GM12891 (cell line): Measurements from ENCODE around the gene PPM1H.

Source experiments
- DNase-seq: peaks from one replicate; pipeline ENCODE4 v3.0.0; 2011; ENCODE audit warnings: low spot score; ENCODE audit not compliant: insufficient read length
- FAIRE-seq: peaks from 2 replicates; lab custom pipeline; 2011; peaks lifted over from hg19 to GRCh38; lab: Jason Lieb, UNC
- PAX5 ChIP-seq: IDR thresholded peaks from 2 replicates; pipeline ENCODE4 v1.6.1; 2011; ENCODE audit warnings: low read length, moderate library complexity, mild to moderate bottlenecking; ENCODE audit not compliant: insufficient read depth, severe bottlenecking
- POLR2A ChIP-seq: IDR thresholded peaks from 2 replicates; pipeline ENCODE4 v1.6.1; 2011; ENCODE audit warnings: low read depth, low read length, control low read depth
- POLR2AphosphoS5 ChIP-seq: IDR thresholded peaks from 2 replicates; pipeline ENCODE4 v1.6.1; 2011; ENCODE audit warnings: low read depth, low read length, control low read depth
- POU2F2 ChIP-seq: IDR thresholded peaks from 2 replicates; pipeline ENCODE4 v1.6.1; 2011; ENCODE audit warnings: low read depth, mild to moderate bottlenecking, control low read depth, low read length, moderate library complexity
- SPI1 ChIP-seq: IDR thresholded peaks from 2 replicates; pipeline ENCODE4 v1.6.1; 2011; ENCODE audit warnings: low read depth, low read length, control low read depth
- TAF1 ChIP-seq: IDR thresholded peaks from 2 replicates; pipeline ENCODE4 v1.6.1; 2011; ENCODE audit warnings: low read depth, low read length, control low read depth

The PPM1H gene

DNA sequence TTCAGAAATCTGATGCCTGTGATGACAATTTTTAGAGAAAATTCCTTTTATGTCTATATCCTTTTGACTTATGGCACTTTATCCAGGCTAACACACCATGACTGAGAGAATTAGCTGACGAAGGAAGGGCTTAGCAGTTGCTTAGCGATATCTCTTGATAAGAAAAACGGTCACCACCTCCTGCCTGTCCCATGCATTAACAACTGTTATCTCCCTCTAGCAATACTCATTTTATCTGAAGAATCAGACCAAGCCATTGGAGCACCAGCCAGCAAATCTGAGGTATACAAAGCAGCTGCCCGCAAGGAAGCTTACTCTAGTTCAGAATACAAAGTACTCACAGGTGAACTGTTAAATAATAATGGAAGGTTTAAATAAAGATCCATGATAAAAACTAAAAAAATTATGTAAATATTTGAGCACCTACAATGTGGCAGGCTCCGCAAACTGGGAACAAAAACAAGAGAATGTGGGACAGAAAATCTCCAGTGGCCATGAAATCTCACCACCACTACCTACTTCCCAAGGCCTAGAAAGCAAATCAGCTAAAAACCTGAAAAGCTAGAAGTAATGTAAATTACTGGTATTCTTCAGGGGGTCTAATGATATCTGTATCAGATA, 24.3 kb downstream of the PPM1H start:
- no peak for FAIRE-seq
- DNase-seq, result no peak

DNA sequence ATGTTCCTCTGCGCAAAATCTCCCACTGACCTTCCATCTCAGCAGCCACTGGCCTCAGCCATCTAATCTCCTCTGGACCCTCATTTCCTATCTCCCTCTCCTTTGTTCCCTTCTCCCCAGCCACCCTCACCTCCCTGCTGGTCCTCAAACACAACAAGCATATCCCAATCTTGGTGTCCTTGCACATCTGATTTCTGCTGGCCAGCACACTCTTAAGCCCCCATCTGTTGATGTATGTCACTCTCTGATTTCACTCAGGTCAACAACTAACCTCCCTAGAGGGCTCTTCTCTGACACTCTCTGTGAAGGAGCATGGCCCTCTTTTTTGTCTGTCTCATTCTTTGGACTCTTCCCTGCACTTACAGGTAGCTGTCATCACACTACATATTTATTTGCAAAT, 25.6 kb downstream of the PPM1H start:
- FAIRE-seq (no peak), DNase-seq (no peak)
- TF ChIP-seq PAX5 (no peak), SPI1 (no peak), POLR2AphosphoS5 (no peak), POU2F2 (no peak), POLR2A (no peak), TAF1 (no peak)

More for the DNA sequence above, 24.3 kb downstream of the PPM1H start:
- TF ChIP-seq SPI1, result no peak
- no peak for TF ChIP-seq TAF1
- no peak for TF ChIP-seq POU2F2
- TF ChIP-seq PAX5, result no peak
- TF ChIP-seq POLR2A, result no peak
- TF ChIP-seq POLR2AphosphoS5, result no peak

DNA sequence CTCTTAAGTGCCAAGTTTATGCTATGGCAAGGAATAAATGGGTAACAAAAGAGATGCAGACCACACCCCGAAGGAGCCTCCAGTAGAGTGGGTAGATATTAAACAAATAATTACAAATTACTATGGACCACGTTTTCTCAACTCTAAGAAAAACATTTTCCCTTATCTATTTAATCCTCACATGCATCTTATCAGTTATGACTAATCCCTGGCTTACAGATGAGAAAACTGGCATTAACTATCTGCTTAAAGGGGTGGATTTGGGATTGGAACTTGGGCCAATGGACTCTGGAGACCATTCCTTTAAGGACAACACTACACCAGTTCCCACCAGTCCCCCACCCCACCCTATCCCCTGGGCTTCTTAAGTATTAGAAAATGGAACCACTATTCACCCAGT, 26.3 kb downstream of the PPM1H start:
- TF ChIP-seq SPI1, result no peak
- TF ChIP-seq POU2F2, result no peak
- TF ChIP-seq POLR2A, result no peak
- no peak for TF ChIP-seq TAF1
- TF ChIP-seq PAX5, result no peak
- no peak for TF ChIP-seq POLR2AphosphoS5
- no peak for FAIRE-seq
- DNase-seq, result no peak

DNA sequence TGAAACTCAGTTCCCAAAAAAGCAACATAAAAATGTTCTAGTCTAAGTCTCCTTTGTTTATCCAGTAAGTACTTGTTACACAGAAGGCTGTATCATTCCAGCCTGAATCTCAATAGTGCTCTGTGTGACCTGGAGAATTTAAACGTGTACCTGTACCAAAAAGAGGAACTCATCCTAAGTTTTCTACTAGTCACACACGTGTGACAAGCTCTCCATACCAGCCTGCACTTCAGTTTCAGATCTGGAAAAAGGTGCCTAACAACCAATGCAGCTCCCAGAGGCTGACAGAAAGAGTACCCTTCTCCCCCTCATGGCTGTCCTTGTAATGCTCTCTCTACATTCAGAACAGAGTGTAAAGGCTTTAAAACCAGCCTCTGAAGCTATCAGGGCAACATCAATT, 27.4 kb downstream of the PPM1H start:
- TF ChIP-seq SPI1 (peak; percentile 27; the same call in 1 of the 2 replicates), POLR2A (no peak), TAF1 (no peak)
- FAIRE-seq (no peak), DNase-seq (no peak)

DNA sequence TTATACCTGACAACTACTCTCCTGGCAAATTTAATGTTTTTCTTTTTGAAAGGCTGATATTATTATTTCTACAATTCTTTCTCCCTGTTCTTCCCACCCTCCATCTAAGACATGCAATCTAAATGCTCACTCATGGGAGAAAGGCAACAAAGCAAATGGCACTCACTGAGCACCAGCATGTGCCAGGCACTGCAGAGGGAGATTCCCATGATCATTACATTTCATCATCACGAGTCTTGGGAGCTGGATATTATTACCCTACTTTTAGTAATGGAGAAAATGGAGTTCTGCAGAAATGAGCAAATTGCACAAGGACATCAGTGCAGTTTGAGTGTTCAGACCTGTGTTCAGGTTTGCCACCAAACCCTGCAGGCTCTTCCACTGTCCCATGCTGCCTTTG, 27.9 kb downstream of the PPM1H start:
- TF ChIP-seq PAX5 (no peak), SPI1 (no peak), POLR2A (no peak), TAF1 (no peak), POU2F2 (no peak), POLR2AphosphoS5 (no peak)
- DNase-seq (no peak), FAIRE-seq (no peak)

DNA sequence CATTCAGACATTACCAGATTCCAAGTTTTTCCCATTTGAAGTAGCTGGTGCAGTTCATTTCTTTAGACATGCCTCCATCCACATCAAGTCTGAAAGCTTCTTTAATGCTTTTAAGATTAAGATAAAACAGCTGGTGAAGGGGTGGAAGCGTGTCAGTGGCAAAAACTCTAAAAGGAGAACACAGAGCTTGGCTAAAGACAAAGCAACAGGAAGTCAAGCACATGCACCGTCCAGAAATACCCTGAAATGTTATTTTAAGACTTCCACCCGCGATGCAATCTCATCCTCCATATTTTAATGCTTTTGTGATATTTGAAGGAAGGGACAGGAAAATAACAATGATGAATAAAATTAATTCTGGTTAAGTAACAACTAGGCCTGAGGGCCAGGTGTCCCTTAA, 31.8 kb downstream of the PPM1H start:
- no peak for DNase-seq
- TF ChIP-seq POLR2AphosphoS5 (no peak), POLR2A (no peak), SPI1 (no peak), TAF1 (no peak), POU2F2 (no peak), PAX5 (no peak)
- no peak for FAIRE-seq

DNA sequence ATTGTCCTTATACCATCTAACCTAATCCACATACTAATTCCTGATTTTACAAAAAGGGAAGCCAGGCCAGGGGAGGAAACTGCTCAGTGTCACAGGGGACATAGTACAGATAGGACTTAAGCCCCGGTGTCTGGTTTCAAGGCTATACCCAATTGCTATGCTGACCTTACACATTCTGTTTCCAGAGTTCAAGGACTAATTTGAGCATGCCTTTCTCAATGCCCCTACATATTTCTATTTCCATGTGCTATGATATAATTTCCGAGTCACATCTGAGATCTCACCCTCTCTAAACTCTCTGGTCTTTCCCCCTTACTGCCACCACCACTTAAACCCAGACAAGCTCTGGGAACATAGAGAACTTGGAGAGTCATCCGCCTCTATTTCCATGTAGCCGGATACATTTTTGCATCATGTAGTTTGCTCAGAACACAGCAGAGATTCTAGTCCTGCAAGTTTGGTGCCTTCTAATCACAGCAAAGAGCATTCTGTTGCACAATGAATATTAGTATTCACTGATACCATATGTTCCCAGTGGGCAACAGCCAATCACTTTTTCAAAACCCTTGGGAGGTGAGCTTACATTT, 34.2 kb downstream of the PPM1H start:
- FAIRE-seq, result no peak
- no peak for TF ChIP-seq POLR2A
- no peak for TF ChIP-seq TAF1
- no peak for TF ChIP-seq POU2F2
- no peak for DNase-seq

DNA sequence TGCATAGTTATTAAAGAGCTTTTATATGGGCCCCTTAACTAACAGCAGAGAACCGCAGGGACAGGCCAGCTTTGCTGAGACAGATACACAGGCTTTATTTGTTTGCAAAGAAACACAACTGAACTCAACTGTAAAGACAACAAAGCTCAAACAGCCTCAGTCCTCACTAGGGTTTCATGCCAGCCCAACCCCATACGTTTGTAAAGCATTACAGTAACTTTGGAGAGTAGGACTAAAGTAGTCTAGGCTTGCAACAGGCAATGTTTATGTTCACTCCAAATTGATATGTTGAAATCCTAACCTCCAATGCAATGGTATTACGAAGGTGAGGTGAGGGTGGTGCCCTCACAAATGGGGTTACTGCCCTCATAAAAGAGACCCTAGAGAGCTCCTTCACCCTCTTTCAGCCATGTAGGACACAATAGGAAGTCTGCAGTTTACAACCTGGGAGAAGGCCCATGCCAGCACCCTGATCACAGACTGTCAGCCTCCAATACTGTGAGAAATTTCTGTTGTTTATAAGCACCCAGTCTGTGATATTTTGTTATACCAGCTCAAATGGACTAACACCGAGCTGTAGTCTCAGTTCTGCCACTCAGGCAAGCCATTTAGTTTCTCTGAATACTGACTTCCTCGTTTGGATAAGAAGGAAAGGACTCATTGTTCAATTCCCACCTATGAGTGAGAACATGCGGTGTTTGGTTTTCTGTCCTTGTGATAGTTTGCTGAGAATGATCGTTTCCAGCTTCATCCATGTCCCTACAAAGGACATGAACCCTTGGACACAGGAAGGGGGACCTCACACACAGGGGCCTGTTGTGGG, 35.2 kb downstream of the PPM1H start:
- no peak for DNase-seq
- no peak for FAIRE-seq
- TF ChIP-seq PAX5 (no peak), TAF1 (no peak), POU2F2 (no peak), POLR2A (no peak), SPI1 (no peak), POLR2AphosphoS5 (no peak)

DNA sequence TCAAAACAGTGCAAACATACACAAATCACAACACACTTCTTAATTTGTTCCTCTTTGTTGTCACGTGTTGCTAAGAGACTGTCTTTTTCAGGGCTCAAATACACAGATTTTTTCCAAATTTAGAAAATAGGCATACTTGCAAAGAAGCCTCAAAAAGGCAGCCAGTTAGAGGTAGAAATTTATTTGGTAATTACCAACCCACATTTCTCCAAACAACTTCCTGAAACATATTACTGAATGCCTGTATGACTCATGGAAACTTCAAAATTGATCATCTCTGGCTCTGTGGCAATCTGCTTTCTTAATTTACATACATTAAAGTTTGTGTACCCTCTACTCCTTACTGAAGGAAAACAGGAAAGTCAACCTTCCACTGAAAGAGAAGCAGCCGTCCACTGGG, 36.4 kb downstream of the PPM1H start:
- no peak for TF ChIP-seq POLR2AphosphoS5
- no peak for TF ChIP-seq POLR2A
- no peak for TF ChIP-seq PAX5
- no peak for TF ChIP-seq SPI1
- no peak for TF ChIP-seq POU2F2
- TF ChIP-seq TAF1, result no peak
- FAIRE-seq (no peak), DNase-seq (no peak)

DNA sequence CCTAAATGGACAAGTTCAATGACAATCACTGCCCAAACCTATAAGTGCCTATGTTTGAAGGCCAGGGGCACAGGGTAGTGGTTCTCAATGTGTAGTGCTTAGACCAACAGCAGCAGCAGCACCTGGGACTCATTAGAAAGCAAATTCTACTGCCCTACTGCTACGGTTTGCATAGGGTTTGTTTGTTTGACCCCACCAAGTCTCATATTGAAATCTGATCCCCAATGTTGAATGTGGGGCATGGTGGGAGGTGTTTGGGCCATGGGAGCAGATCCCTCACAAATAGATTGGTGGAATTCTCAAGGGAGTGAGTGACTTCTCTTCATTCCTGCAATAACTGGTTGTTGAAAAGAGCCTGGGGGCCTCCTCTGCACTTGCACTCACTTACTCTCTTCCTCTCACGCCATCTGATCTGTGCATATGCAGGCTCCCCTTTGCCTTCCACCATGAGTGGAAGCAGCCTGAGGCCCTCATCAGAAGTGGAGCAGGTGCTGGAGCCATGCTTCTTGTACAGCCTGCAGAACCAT, 39.5 kb downstream of the PPM1H start:
- TF ChIP-seq TAF1 (no peak), SPI1 (no peak), PAX5 (no peak), POLR2A (no peak), POU2F2 (no peak), POLR2AphosphoS5 (no peak)
- no peak for FAIRE-seq
- no peak for DNase-seq
